CD4-positive, alpha-beta T cell treated with Interleukin-21 for 1 hour (primary cell): ENCODE data around the gene NMRAL1.

Experiments
- DNase-seq: peaks from one replicate; pipeline ENCODE4 v3.0.0-alpha.2; 2020

NMRAL1 gene

DNA sequence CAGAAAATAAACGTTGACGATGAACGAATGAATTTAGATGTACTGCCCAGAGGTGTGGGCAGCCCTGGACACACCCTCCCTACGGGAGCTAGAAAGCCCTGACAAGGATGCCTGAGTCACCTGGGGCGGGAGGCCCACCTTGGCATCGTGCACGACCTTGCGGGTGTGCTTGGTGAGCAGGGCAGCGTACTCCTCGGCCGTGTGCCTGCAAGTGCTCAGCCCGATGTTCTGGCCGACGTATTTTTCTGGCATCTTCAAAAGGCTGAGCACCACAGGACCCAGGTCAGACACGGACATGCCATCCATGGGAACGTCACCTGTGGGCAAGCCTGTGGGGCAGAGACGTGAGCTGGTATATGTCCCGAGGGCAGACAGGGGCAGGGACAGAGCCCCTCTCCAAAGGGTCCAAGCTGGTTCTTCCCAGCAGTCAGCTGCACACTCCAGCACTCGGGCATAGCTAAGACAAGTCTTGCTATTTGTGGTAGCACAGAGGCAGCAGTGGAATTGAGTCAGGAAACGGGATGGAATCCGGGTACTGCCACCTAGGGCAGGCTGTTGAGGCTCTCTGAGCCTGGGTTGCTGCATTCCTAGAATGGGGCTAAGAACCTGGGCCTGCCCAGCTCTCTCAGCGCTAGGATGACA lies 10.8 kb downstream of the NMRAL1 start:
- no peak for DNase-seq

DNA sequence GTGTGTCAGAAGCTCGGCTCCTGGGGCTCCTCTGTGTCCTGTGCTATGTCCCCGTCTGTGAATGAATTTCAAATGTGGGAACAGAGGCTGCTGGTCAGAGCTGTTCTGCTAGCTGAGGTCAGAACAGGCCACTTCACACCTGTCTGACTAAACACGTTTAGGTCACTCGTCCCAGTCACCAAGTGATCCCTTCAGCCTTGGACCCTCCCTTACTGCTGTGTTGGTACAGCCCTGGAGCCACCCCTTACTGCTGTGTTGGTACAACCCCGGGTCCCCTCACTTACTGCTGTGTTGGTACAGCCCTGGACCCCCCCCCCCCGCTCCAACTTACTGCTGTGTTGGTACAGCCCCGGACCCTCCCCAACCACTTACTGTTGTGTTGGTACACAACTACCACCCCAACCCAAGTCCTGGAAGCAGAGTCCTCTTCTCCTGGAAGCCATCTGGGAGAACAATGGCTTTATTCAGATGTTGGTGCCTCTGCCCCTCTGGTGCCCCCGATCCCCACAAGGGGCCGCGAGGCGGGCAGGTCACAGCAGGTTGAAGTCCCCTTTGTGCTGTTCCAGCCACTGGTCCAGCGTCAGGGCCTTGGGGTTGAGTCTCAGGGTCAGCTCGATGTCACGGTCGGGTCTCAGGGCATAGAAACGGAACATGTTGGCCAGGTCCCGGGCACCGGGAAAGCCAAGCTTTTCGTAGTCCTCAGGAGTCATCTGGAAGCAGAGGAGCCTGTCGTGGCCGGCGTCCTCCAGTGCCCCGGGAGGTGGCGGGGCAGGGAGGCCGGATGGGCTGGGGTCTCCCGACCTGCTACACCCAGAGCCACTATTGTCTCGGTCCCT lies 13.0 kb downstream of the NMRAL1 start:
- no peak for DNase-seq

DNA sequence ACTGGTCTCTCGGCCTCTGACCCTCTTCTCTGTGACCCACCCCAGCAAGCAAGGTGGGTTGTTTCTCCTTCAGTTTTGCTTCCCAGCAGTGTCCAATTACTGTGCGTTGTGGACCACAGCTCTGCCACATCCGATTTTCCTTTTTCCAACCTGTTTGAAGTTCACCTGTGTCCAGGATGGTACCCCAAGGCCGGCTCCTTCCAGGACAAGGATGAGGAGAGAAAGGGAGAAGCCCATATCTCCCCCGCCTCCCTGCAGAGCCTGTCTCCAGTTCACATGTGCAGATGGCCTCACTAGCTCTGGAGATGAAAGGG lies 13.5 kb downstream of the NMRAL1 start:
- DNase-seq, result no peak

GRCh38 chr16:4455951-4456350 lies 18.5 kb downstream of the NMRAL1 start:
- DNase-seq, result no peak

DNA sequence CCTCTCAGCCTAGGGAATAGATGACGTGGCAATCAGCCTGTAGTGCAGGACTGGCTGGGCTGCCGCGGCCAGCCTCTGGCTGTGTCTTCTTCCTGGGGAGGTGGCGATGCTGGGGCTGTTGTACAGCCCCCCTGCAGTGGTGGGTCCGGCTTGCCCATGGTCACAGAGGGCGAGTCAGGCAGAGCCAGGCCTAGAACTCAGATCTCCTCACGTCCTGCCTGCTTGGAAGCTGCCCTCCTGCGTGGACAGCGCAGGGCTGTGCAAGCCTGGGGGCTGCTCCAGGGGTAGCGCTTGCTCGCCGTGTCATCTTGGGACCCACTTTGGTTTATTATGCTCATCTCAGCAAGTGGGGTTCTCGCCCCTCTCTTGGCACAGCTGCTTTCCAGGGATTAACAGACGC lies 19.3 kb downstream of the NMRAL1 start:
- DNase-seq, result no peak

DNA sequence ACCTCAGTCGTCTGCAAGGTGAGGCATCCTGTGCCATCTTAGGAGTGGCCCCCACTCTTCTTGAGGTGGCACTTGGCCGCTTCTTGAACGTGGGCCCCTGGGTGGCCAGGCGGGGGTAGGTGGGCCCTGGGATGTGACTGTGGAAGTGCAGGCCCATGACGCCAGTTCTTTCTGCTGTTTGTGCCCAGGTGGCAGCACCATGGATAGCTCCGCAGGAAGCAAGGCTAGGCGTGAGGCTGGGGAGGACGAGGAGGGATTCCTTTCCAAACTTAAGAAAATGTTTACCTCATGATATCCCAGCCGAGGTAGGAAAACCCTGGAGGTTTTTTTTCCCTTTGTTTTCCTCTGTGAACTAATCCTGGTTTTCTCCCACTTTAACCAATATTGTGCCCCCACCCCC lies 19.8 kb downstream of the NMRAL1 start:
- no peak for DNase-seq

DNA sequence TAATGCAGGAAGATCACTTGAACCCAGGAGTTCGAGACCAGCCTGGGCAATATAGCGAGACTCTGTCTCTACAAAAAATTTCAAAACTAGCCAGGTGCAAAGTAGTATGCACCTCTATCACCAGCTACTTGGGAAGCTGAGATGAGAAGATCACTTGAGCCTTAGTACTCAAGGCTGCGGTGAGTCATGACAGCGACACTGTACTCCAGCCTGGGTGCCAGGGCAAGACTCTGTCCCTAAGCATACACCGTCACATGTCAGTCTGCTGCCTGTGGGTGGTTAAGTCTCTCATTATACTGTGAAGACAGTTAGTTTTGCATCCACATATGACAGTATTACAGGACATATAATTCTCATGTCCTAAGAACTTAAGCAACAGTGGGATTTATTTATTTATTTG lies 21.8 kb downstream of the NMRAL1 start:
- no peak for DNase-seq

- no peak for DNase-seq
Measured at GRCh38 chr16:4450931-4451519, 23.4 kb downstream of the NMRAL1 start.

DNA sequence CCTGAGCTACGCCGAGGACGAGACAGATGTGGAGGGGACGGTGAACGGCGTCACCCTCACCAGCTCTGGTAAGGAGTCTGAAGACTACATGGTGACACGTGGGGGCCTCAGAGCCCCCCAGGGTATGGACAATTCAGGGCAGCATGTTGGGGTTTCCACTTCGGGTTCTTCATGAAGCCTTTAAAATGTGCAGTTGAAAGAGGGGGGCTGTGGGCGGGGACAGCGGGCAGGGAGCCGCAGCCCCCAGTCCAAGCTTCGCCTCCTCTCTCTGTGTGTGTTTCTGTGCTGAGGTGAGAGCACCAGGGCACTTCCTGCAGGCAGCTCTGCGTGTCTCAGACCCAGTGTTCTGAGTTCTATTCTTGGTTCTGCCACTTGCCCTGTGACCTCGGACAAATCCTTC lies 24.0 kb downstream of the NMRAL1 start:
- DNase-seq, result no peak

- DNase-seq, result no peak
Measured at GRCh38 chr16:4443986-4444385, 30.4 kb downstream of the NMRAL1 start.

- no peak for DNase-seq
Measured at GRCh38 chr16:4443271-4443670, 31.2 kb downstream of the NMRAL1 start.

DNA sequence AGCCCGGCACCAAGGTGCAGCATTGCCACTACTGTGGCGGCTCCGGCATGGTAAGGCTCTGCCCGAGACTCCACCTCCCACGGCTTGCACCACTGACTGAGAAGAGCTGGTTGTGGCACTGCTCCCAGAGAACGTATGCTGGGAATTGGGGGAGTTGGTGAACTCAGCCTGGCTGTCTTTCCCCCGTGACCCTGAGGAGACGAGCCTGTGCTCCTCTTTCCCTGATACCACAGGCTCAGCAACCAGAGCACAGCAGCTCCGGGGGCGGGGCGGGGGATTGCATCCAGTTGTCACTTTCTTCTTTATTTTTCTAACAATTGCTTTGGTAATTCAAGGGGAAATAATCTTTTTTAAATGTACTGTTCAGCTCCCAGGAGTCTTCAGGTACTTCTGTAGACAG lies 32.1 kb downstream of the NMRAL1 start:
- DNase-seq, result no peak

- DNase-seq, result no peak
Measured at GRCh38 chr16:4437366-4437765, 37.1 kb downstream of the NMRAL1 start.

DNA sequence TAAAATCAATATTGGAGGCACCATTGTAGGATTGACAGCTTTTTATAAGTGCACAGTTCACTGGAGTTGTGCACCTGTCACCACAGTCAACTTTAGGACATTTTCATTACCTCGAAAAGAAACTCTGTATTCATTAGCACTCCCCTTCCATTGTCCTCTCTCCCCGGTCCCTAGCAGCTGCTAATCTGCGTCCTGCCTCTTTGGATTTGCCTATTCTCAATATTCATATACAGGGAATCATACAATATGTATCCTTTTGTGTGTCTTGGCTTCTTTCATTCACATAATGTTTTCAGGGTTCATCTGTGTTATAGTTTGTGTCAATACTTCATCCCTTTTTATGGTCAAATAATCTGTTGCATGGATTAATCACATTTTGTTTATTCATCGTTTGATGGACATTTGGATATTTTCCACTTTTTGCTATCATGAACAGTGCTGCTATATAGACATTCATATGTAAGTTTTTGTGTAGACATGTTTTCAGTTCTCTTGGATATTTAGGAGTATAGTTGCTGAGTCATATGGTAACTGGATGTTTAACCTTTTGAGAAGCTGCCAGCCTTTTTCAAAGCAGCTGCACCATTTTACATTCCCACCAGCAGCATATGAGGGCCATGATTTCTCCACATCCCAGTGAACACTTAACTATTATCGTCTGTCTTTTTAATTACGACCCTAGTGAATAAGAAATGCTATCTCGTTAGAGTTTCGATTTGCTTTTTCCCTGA lies 38.9 kb downstream of the NMRAL1 start:
- no peak for DNase-seq

GRCh38 chr16:4433914-4434787 lies 40.3 kb downstream of the NMRAL1 start:
- no peak for DNase-seq

GRCh38 chr16:4433228-4433627 lies 41.2 kb downstream of the NMRAL1 start:
- DNase-seq, result no peak

- DNase-seq, result no peak
Measured at GRCh38 chr16:4431023-4431422, 43.4 kb downstream of the NMRAL1 start.

DNA sequence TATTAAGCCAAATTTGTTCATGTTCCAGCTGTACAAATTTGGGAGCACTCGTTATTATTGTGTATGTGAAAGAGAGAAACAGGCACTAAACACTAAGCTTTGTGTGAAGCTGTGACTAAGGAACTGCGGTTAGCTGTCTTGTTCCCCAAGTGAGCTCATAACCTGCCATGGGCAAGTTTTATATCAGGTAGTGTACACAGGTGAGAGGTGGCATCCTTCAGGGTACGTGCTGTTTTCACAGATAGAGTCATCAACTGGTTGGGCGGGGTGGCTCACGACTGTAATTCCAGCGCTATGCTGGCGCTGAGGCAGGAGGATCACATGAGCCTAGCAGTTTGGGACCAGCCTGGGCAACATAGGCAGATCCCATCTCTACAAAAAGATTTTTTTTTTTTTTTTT lies 45.9 kb downstream of the NMRAL1 start:
- DNase-seq, result no peak

- no peak for DNase-seq
Measured at GRCh38 chr16:4426722-4427372, 47.6 kb downstream of the NMRAL1 start.

DNA sequence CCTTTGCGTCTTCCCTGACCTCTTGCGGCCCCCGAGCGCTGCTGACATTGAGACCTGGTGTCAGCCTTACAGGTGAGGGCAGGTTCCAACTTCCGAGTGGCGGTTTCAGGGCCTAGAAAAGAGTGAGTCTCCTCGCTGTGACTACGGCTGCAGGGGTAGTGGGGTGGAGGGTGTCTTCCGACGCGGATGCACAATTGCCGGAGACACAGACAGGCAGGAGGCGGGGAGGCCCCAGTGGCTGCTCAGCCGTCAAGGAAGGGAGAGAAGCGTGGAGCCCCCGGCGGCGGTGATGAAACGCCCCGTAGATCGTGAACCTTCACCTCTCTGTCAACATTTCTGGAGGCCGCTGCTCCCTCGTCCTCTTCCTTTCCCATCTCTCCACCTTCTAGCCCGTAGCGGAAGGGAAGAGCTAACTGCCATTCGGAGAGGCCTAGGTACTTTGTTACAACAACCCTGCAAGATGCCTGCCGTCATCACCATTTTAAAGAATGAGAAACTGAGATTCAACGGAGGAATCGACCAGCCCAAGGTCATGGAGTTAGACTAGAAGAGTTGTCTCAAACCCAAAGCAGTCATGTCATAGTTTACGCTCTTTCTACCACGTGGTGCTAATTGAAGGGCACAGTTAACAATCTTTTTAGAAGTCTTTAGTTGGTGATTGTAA lies 48.3 kb downstream of the NMRAL1 start:
- DNase-seq, result no peak

DNA sequence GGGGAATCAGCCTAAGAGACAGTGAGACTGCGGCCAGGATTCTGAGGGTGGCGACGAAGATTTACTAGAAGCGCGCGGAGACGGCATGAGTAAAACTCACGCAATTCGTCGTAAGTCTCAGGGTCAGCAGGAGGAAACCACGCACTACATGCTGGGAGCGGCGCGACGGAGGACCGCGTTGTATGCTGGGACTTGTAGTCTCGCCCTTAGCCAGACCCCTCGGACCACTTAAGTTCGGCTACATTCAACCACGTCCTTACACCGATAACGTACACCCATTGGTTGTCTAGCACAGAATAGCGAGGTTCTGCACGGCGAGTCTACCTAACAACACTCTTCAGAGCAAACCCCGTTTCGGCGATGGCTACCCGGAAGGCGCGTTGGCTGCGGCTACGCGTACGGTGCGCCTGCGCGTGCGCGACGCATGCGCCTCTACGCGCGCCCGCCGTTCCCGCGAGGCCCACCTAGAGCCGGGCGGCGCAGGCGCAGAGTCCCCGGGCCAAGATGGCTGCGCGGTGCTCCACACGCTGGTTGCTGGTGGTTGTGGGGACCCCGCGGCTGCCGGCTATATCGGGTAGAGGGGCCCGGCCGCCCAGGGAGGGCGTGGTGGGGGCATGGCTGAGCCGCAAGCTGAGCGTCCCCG lies 48.9 kb downstream of the NMRAL1 start, which contains the start of gene DNAJA3:
TSS of gene DNAJA3 (plus strand) at position 491 of the 643 bp plus-strand sequence. CDS start at position 505, 14 bp downstream.
- DNase-seq, result peak; percentile 91
